Heart left ventricle (tissue), 16 donors: ENCODE data around the gene OR2B2. TPM values are rescaled to one million over a fixed set of nuclear protein-coding genes. Genes with fewer than 3 reads are reported as not detected.

Source experiments
- ATAC-seq, 4 donors: fragments of 200-7000 bp; cut with Tn5 transposase; one replicate each; pipeline ENCODE4 v1.9.1; 2020 to 2022; ENCODE audit warnings: moderate library complexity in 4 of 4, mild to moderate bottlenecking in 3 of 4, moderate number of reproducible peaks in 1 of 4
- DNase-seq, 5 donors: peaks; one replicate each; pipeline ENCODE4 v3.0.0-alpha.2; 2020
- H3K27ac ChIP-seq, 12 donors: fragments of 200-600 bp; sonication (generic) in 4 of 12; one replicate each; pipeline versions ENCODE4 v1.5.0 to v1.8.0; 2016 to 2022; ENCODE audit warnings: mild to moderate bottlenecking in 2 of 12
- H3K27me3 ChIP-seq, 9 donors: fragments of 200-600 bp; sonication (generic) in 2 of 9; one replicate each; pipeline versions ENCODE4 v1.5.1 to v1.8.0; 2016 to 2022; ENCODE audit warnings: mild to moderate bottlenecking in 3 of 9
- H3K36me3 ChIP-seq, 9 donors: fragments of 200-600 bp; sonication (generic) in 2 of 9; one replicate each; pipeline versions ENCODE4 v1.5.0 to v1.8.0; 2018 to 2022; ENCODE audit warnings: mild to moderate bottlenecking in 2 of 9
- H3K4me1 ChIP-seq, 12 donors: fragments of 200-600 bp; sonication (generic) in 4 of 12; one replicate each; pipeline versions ENCODE4 v1.5.0 to v1.8.0; 2016 to 2022; ENCODE audit warnings: mild to moderate bottlenecking in 3 of 12
- H3K4me3 ChIP-seq, 12 donors: fragments of 200-600 bp; sonication (generic) in 4 of 12; one replicate each; pipeline versions ENCODE4 v1.5.0 to v1.8.0; 2017 to 2022; ENCODE audit warnings: mild to moderate bottlenecking in 9 of 12, moderate library complexity in 4 of 12
- H3K9me3 ChIP-seq, 12 donors: fragments of 200-600 bp; sonication (generic) in 4 of 12; one replicate each; pipeline versions ENCODE4 v1.5.0 to v1.8.0; 2016 to 2022; ENCODE audit warnings: mild to moderate bottlenecking in 1 of 12
- CTCF ChIP-seq, 12 donors: fragments of 200-600 bp; sonication (generic) in 4 of 12; IDR thresholded peaks; one replicate each; pipeline versions ENCODE4 v1.5.0 to v1.8.0; 2018 to 2022; ENCODE audit warnings: antibody characterized with exemption in 12 of 12, mild to moderate bottlenecking in 5 of 12
- POLR2A ChIP-seq, 2 donors: fragments of 450-650 bp; IDR thresholded peaks; one replicate each; pipeline ENCODE4 v1.6.1; 2017; ENCODE audit warnings: antibody characterized with exemption in 2 of 2, mild to moderate bottlenecking in 2 of 2, moderate library complexity in 2 of 2
- WGBS, 4 donors: extraction: QIAGEN DNeasy Blood & Tissue Kit in 2 of 4; methylation state at CpG; one replicate each; pipeline versions ENCODE4 v1.1.5 to v1.1.7; 2013 to 2018; 5-methylcytosine and 5-hydroxymethylcytosine counted together
- intact Hi-C, 10 donors: fragments of 100-400 bp; cut with DNase I; formaldehyde crosslinking; loops; one replicate each; pipeline versions ENCODE4 v1.11.1 to v1.14.2; 2022
- polyA plus RNA-seq, 2 donors: library from polyadenylated mRNA; stranded (reverse); fragments of 200-250 nt; gene quantifications; one replicate each; pipeline ENCODE4 v1.2.3, GENCODE V29; 2013
- total RNA-seq, 9 donors: library from RNA; depleted of rRNA in 2 of 9; stranded (reverse); fragments of >200 nt in 2 of 9; fragmentation: NEBNext Ultra II Directional in 3 of 9; extraction: Animal tissue kit (Norgen Biotek cat#: 25700) in 3 of 9; gene quantifications; one replicate each; pipeline versions ENCODE4 v1.1.0 to v1.2.4, GENCODE V29; 2016 to 2023
- donor health status: ischemic (EF 13 %, LVEDD 7.1; RV severe dilation, severe dysfunction).
- donor health status: healthy with polysubstance abuse.
- donor health status: DM: no; HTN: yes; CAD: no.
- donor health status: DM: no; HTN: no; CAD: no.
- donor health status: ischemic (EF 25% LVEDD 6.9; RV normal size, moderate dysfunction).
- donor health status: ischemic (EF 25% LVEDD 5.7; RV mildly dilated, moderate dysfunction).
- donor health status: healthy.
- donor health status: DM: yes; HTN: yes; CAD: no.
- donor health status: ischemic (EF 35%, LVEDD 5.7; RV mildly dilated, moderate dysfunction).
- donor health status: nonischemic (EF 11% LVEDD 7.7; RV severe dilation, severe dysfunction).
- donor health status: DM: yes; HTN: yes; CAD: no.
- donor health status: PGD.
- donor health status: ischemic (EF 29% LVEDD 5.4; RV normal size, mild dysfunction).
- donor health status: nonischemic (EF 23%, LVEDD 6.1; RV moderate dilation, normal function).

Gene OR2B2
- total and polyA plus RNA-seq, 11 donors = not detected

DNA sequence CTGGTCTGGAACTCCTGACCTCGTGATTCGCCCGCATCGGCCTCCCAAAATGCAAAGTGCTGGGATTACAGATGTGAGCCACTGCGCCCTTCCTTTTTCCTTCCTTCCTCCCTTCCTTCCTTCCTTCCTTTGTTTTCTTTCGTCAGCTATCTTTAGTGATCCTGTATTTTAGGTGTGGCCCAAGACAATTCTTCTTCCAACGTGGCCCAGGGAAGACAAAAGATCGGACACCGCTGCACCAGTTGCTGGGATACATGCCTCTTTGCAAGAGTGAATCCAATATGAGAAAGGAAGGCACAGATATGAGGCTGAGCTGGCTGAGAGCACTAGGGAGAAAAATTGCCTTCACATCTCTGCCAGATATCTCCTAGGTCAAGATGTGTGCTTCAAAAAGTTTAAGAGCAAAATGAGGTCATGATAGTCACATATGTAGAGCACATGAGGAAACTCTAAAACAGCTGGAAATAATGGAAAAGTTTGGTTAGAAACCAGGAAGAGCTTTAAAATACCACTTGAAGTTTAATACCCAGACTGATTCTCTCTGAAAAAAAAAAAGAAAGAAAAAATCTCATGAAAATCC lies 41.8 kb downstream of the OR2B2 start:
- ATAC-seq (no peak), DNase-seq (no peak)
- peaks cover 0 to 87% (median 41%) of the 10 kb centered on the region in 9 donors for H3K27me3 ChIP-seq
- H3K4me1 ChIP-seq = peaks cover 6 to 59% (median 23%) of the 10 kb centered on the region in 12 donors
- no peak overlapping the region for H3K4me3 ChIP-seq
- no peaks in the 10 kb centered on the region for H3K36me3 ChIP-seq
- no peaks in the 10 kb centered on the region for H3K9me3 ChIP-seq
- 66 to 78% (median 69%) methylated on average over 9 of the region's 9 CpGs for WGBS, 4 donors
- TF ChIP-seq CTCF (IDR thresholded peaks at IDR 0.05) (no peak), POLR2A (IDR thresholded peaks at IDR 0.05) (no peak)
- intact Hi-C loops = loop anchor here in 1 of 10 donors (5.0 kb wide), 1 partner anchor 33 kb away; a partner anchor contains a TSS
- H3K27ac ChIP-seq = no peak overlapping the region

DNA sequence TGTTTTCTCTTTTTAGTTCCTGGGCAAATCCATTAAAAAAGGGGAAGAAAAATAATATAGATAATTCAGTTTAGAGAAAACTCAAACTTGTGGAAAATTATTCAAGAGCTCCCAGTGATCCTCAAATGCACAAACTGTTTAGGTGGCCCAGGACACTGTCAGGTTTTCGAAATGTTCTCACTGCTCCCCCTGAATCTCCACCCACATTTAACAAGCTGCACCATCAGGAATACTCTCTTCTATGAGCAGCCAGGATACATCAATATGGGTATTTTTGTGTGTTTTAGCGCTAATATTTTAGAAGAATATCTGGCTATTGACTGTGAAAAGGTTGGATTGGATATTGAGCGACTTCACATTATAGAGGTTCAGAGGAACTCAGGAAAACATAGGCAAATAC lies 43.9 kb downstream of the OR2B2 start:
- Histone ChIP-seq H3K27me3 (peaks cover 0 to 68% (median 35%) of the 10 kb centered on the region in 9 donors), H3K36me3 (no peaks in the 10 kb centered on the region), H3K9me3 (no peaks in the 10 kb centered on the region), H3K4me3 (no peak overlapping the region), H3K4me1 (peaks cover 6 to 62% (median 25%) of the 10 kb centered on the region in 12 donors), H3K27ac (no peak overlapping the region)
- WGBS, 4 donors = 86 to 95% (median 90%) methylated on average over 3 of the region's 3 CpGs
- no peak for TF ChIP-seq POLR2A (IDR thresholded peaks at IDR 0.05)
- TF ChIP-seq CTCF (IDR thresholded peaks at IDR 0.05) = no peak
- ATAC-seq (no peak), DNase-seq (no peak)
- intact Hi-C loops = loop anchor here in 1 of 10 donors (10.0 kb wide), 1 partner anchor 1274 kb away; the partner anchor contains the start of gene ABT1

GRCh38 chr6:27867945-27868300 lies 44.3 kb downstream of the OR2B2 start:
- DNase-seq = no peak
- H3K36me3 ChIP-seq = no peaks in the 10 kb centered on the region
- H3K4me3 ChIP-seq = peak overlapping the region in 7 of 12 donors; percentile 59 to 98 (median 74)
- H3K9me3 ChIP-seq = no peaks in the 10 kb centered on the region
- WGBS, 4 donors = 81 to 96% (median 94%) methylated on average over 1 of the region's 1 CpG
- ATAC-seq = no peak
- intact Hi-C loops = loop anchor here in 1 of 10 donors (10.0 kb wide), 1 partner anchor 1273 kb away; the partner anchor contains the start of gene ABT1
- H3K27ac ChIP-seq = peak overlapping the region in 1 of 12 donors; percentile 85
- peaks cover 6 to 58% (median 23%) of the 10 kb centered on the region in 12 donors for H3K4me1 ChIP-seq
- TF ChIP-seq CTCF (IDR thresholded peaks at IDR 0.05) (no peak), POLR2A (IDR thresholded peaks at IDR 0.05) (no peak)
- H3K27me3 ChIP-seq = peaks cover 0 to 64% (median 31%) of the 10 kb centered on the region in 9 donors

DNA sequence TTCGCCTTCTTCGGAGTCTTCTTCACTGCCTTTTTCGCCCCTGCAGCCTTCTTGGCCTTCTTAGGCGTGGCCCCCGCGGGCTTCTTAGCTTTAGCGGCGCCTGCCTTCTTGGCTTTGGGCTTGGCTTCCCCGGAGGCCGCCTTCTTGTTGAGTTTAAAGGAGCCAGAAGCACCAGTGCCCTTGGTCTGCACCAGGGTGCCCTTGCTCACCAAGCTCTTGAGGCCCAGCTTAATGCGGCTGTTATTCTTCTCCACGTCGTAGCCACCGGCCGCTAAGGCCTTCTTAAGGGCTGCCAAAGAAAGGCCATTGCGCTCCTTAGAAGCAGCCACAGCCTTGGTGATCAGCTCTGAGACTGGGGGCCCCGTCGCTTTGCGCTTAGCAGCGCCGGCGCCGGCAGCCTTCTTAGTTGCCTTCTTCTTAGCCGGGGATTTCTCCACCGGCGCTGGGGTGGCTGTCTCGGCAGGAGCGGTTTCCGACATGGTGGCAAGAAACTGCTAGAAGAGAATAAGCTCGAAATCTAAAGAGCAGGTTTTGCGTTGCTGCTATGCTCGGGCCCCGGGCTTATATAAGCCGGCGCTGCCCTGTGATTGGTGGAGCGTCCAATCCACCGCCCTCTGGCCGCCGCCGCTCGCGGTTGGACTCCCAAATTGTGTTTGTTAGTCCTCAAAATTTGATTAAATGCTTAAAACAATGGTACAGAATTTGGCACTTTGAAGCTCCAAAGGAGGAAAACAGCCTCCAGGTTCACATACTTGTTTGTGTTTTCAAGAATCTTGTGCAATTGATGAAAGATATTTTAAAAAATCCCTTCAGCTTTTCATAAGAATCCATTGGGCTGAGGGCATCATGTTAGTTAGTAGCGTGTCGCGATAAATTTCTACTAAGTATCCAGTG lies 44.9 kb downstream of the OR2B2 start:
- Histone ChIP-seq H3K36me3 (no peaks in the 10 kb centered on the region), H3K27ac (peak overlapping the region in 9 of 12 donors; percentile 15 to 85 (median 35)), H3K4me3 (peak overlapping the region; percentile 15 to 98 (median 70)), H3K4me1 (peaks cover 6 to 55% (median 22%) of the 10 kb centered on the region in 12 donors), H3K9me3 (no peaks in the 10 kb centered on the region), H3K27me3 (peaks cover 0 to 58% (median 30%) of the 10 kb centered on the region in 9 donors)
- peak in 1 of 2 donors; percentile 12 for TF ChIP-seq POLR2A (IDR thresholded peaks at IDR 0.05)
- TF ChIP-seq CTCF (IDR thresholded peaks at IDR 0.05) = no peak
- DNase-seq (peak; percentile 51 to 85 (median 70)), ATAC-seq (peak in 3 of 4 donors; percentile 38 to 55 (median 53))
- intact Hi-C loops = loop anchor here in 1 of 10 donors (10.0 kb wide), 1 partner anchor 1272 kb away; the partner anchor contains the start of gene ABT1
- WGBS, 4 donors = 1 to 4% (median 2%) methylated on average over 26 to 45 of the region's 45 CpGs
